Medulla oblongata (tissue), 1 donor: ENCODE measurements around the gene KIAA1549.
A peak's percentile ranks its signal among the peaks of the same experiment; 100 is the strongest.

Experiments used
- DNase-seq: peaks from one replicate; pipeline ENCODE4 v3.0.0-alpha.2; 2015; ENCODE audit errors: extremely low spot score

The KIAA1549 gene

DNA sequence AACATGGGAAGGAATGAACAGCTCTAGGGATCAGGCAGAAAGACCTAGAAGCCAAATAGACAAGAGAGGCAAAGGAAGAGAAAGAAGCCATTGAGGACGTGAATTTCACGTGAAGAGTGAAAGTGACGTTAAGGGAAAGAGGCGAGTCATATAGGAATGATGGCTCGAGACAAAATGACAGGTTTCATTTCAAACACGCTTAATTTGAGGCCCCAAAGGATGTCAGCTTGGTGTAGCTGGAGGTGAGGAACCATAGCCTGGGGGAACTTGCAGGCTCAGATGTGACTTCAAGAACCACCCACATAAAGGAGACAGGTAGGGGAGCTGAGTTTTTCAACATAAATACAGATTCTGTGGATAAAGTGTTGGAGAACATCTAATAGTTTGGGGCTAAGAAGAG lies 98.9 kb downstream of the KIAA1549 start:
- DNase-seq: no peak

DNA sequence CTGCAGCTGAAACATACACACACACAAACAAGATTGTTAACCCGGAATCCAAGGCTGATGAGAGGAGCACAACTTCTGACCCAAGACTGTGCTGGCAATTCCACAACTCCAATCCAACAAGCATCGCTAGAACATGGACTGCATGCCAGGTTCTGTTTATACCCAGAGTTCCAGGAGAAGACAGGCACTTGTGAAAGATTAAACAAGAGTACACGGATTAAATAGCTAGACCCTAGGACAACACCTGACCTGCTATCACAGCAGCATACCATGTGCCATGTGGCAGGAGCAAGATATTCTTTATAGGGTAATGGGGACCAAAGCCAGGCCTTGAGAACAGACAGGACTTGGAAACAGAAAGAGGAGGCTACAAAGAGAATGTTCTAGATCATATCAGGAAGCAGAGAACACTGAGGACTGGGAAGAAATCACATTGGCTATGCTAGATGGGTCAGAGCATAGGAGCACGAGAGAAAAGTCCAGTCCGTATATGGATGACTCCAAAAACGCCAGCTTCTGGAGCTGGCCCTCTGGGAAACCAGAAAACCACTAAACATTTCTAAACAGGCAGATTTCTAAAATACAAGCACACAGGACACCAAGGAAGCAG lies 99.5 kb downstream of the KIAA1549 start:
- DNase-seq: no peak

DNA sequence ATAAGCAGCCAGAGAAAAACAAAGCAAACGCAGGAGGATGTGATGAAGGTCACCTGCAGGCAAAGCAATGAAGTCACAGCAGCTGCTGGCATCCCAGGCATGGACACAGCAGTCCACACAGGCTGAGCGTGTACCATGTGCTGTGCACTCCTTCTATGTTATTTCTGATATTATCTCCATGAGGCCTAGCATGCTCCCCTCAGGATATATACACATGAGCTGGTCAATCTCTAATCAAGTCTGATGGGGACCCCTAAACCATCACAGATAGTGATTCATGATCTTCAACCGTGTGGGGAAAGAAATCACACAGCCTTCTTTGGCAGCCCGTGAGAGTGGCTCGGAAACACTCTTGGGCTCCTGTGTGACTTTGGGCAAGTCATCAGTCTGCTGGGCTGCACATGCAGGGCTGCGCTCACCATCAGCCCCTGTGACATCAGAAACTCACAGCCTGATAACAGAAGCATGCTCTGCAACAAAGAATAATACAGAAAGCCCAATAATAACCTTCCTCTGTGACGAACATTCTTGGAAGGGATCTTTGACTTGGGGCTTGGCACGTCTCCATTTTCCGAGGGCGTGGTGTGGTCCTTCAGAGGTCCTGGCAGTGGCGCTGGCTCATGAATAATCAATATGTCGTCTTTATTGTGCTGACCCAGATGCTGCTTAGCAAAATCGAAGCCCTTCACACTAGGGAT lies 100.2 kb downstream of the KIAA1549 start:
- DNase-seq: no peak

DNA sequence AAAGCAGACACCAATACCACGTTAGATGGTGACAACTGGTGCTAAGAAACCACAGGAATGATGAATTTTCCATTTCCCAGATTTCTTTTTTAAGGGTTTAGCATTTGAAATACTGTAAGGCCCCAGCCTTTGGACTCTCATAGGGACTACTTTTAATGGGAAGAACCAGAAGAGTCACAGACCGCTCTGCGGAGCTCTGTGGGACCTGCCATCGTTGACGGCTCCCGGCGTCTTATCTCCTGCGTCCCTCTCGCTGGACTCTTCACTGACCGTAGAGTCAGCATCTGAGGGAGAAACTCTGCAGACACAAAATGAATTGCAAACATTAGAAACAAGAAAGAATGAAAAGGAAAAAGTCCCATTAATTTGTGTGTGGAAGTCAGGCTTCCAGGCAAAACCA lies 101.8 kb downstream of the KIAA1549 start:
- DNase-seq: no peak

DNA sequence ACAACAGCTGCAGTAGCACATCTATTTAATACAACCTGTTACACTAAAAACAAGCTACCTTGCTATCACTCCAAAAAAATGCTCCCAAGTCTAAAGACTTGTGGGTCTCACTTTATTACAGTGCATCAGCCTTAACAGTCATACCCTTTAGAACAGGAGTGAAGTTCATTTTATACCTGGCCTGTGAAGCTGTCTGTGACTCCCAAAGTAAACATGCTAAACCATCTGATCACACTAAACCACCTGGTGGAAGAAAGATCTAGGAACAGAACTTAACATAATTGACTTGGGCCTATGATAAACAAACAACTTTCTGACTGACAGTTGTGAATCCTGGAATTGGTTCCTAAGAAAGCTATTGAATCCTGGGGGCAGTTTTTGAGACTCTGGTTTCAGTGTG lies 102.3 kb downstream of the KIAA1549 start:
- DNase-seq: no peak

DNA sequence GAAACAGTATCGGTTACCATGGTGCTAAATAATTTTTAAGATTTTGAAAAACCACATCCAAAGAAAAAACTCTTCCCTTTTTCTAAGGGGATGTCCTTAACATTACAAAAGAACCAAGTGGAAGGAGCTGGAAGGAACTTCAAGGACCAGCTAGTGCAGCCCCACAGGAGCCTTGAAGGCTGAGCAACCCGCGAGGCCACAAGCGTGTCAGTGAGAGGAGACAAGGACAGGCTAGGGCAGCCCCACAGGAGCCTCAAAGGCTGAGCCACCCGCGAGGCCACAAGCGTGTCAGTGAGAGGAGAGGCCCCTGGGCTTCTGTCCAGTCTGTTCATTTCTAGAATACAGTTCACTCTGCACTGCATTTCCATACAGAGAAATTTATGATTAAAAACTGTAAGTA lies 103.1 kb downstream of the KIAA1549 start:
- DNase-seq: no peak

DNA sequence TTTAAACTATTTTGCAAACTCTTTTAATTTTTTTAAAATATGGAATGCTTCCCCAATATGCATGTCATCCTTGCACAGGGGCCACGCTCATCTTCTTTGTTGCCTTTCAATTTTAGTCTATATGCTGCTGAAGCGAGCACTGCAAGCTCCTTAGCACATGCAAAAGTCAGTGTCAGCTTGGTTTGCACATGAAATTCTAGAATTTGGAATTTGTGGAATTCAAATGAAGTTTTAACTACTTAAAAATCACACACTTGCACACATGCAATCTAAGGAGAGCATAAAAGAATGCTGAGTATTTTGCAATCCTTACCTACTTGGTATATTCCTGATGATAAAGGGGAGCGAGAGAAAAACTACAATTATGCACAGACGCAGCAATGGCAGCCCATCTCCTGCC lies 104.9 kb downstream of the KIAA1549 start:
- DNase-seq: no peak

DNA sequence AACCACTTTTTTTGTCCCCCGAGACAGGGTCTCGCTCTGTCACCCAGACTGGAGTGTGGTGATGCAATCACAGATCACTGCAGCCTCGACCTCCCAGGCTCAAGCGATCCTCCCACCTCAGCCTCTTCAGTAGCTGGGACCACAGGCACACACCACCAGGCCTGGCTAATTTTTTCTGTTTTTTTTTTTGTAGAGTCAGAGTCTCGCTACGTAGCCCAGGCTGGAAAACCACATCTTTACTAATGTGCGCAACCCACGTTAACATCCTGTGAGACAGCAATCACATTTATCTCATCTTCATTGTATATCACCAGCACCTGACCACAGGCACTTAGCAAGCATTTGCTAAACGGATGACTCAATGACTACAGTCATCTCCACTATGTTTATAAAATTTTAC lies 105.4 kb downstream of the KIAA1549 start:
- no peak for DNase-seq

DNA sequence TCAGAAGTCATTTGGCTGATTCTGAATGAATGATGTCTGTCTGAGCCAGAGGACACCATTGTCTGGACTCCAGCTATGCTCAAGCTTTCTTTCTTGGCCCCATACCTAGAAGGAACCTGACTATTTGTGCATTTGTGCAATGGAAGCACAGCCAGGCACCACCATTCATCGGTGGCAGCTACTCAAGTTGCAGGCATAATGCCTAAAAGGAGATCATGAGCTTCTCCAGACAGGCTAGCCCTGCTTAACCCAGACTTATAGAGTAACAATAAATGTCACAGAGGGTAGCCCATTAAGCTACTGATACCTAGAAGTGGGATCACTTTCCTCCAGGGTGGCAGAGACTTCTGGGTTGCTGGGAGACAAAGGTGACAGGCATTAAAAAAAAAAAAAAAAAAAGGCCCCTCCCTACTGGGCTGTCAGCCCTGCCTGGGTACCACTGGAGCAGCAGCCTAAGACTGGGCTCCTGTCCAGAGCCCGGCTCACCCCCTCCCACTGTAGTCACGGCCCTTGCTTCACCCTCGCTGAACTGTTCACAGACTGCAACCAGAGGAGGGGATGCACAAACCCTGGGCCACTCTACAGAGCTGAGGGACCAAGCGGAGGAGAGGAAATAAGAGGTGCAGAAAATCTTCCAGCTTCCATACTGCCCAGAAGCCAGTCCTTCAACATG lies 107.8 kb downstream of the KIAA1549 start:
- peak; percentile 16 for DNase-seq

DNA sequence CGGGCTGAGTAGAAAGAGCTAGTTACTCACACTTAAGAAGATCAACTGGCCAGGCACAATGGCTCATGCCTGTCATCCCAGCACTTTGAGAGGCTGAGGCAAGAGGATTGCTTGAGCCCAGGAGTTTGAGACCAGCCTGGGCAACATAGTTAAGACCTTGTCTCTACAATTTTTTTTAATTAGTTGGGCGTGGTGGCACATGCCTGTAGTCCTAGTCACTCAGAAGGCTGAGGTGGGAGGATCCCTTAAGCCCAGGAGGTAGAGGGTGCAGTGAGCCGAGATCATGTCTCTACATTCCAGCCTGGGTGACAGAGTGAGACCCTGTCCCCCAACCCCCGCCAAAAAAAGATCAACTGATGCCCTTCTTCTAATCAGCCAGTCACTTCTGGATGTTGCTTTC lies 108.6 kb downstream of the KIAA1549 start:
- no peak for DNase-seq

DNA sequence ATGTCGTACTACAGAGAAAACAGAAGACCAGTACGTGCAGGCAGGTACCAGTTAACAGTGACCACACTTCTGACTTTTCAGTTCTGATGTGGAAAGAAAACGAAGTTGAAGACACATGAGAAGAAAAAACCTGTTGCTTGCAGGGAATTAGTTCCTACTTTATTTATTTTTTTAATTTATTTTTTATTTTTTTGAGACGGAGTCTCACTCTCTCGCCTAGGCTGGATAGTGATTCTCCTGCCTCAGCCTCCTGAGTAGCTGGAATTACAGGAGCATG lies 109.4 kb downstream of the KIAA1549 start:
- DNase-seq: no peak

DNA sequence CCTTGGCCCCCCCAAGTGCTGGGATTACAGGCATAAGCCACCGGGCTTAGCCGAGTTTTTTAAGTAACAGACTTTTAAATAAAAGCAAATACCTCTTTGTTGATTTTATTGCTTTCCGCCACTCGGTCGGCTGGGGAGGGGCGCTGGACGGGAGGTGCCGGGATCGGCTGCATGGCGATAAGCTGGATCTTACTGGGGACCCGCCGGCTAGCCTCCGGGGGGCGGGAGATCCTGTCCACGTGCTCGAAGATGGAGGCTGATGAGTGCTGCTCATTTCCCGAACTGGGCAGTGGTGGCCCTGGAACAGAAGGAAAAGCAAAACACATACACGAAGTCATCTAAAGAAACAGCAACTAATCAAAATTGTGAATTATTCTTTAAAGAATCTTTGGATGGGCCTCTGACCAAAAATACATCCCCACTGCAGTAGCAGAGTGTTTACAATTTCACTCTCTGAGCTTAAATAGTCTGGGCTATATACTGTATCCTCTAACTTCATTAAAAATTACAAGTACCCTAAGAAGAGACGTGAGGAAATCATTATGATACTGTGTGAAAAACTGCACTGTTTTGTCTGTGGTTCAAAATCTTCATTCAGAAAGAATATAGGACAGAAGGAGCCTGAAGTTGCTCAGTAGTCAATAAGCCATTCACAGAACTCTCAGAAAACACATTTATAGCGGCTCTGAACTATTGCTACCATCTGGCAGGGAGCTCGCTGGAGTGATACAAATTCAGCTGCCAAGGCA lies 110.0 kb downstream of the KIAA1549 start:
- no peak for DNase-seq

DNA sequence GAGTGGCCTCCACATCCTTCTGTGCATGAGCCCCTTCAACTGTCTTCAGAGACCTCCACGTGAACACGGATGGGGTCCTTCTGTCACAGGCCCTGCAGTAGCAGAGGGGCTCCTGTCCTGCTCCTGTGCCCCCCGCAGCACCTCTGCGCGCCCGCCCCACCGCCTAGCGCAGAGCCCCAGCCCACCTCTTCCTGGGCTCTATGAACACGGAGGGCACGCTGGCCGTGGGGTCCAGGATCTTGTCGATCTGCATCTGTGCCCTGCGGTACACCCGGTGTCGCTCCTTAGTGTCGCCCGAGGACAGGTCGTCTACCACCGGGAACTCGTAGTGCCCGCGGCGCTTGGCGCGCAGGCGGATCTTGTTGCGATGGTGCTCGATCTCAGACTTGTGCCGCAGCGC lies 111.8 kb downstream of the KIAA1549 start:
- no peak for DNase-seq

DNA sequence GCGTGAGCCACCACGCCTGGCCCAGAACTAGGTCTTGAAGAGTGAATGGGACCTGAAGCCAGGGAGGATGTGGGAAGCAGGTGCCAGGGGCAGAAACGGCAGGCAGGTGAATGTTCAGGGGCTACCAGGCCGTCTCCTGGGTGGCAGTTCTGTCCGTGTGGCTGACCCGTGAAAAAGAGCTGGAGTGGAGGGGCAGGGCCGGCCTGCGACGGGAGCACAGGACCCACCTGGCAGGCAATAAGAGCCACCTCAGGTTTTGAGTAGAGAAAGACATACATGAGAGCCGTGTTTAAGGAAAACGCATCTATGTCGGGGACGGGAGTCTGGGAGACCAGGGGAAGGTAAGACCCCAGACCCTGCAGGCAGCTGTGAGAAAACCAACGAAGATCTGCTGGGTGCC lies 112.5 kb downstream of the KIAA1549 start:
- no peak for DNase-seq

DNA sequence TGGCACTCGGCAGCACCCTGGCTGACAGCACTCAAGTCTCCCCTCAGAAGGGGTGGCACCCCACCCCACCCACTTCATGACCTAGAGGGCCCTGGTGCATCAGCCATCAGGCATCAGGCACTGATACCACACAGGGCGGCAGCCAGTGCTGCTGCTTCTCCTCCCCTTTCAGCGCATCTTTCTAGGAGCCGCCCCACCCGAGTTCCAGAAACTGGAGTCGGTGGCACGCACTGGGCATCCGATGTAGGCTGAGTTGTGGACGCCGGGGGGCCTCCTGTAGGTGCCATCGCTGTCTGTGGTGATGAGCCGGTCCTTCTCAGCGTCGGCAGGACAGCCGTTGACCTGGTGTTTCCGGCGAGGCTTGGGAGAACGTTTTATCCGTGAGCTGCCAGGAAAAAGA lies 113.4 kb downstream of the KIAA1549 start:
- DNase-seq: no peak

DNA sequence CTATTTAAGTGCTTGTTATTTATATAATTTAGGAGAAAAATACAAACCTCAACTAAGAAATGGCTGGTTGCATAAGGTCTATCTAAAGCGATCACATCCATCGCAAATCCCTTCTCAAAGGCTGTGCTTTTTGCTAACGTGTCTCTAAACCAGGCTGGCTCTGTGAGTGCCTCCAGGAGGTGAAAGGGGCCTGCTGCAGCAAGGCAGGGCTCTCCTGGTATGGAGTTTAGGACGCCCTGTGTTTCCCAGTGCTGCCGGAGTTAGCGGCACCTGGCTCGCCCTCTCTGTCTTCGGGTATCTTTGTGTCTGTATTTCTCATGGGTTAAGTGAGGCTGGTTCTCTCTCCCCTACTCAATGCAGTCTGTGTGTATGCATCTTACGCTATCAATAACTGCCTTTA lies 114.8 kb downstream of the KIAA1549 start:
- no peak for DNase-seq

DNA sequence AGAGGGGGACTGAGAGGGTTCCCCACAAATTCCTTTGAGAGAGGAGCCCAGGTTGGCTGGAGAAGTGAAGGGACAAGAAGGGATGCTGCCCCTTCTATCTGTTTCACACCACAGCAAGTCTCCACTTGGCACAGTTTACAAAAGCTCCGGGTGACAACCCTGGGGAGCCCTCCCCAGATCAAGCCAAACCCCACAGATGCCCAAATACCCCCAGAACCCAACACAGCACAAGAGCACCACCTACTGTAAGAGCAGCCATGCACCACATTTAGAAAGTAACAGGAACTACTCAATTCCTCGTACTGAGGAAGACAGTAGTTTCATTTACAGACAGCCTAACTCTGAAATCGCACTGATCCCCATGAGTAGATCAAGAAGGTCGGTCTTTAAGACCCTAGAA lies 115.3 kb downstream of the KIAA1549 start:
- DNase-seq: no peak

DNA sequence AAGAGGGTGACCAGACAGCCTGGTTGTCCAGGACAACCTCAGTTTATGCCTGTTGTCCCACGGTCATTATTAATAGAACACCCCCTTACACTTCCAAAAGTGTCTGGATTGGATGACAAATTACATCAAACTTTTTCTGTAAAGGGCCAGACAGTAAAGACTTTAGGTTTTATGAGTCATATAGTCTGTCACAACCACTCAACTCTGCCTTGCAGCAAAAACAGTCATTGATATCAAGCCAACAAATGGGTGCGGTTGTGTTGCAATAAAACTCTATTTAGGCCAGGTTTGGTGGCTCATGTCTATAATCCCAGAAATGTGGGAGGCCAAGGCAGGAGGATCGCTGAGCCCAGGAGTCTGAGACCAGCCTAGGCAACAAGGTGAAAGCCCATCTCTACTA lies 116.5 kb downstream of the KIAA1549 start:
- no peak for DNase-seq

DNA sequence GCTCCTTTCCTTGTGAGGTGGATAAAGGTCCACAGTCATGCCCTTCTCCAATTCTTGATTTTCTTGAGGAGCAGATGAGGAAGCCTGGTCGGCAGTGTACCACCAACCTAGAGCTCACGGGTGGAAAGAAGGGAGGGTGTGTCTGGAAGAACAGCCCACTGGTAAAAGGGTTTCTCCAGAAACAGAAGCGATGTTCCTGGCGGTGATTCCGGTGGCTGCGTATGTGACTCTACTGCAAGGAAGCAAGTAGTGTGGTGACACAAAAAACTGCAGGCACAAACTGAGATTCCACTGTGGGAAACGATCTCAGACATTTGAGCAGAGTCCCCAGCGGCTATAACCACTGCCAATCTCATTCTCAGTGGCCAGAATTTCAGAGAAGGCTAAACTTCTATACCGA lies 117.3 kb downstream of the KIAA1549 start:
- no peak for DNase-seq

DNA sequence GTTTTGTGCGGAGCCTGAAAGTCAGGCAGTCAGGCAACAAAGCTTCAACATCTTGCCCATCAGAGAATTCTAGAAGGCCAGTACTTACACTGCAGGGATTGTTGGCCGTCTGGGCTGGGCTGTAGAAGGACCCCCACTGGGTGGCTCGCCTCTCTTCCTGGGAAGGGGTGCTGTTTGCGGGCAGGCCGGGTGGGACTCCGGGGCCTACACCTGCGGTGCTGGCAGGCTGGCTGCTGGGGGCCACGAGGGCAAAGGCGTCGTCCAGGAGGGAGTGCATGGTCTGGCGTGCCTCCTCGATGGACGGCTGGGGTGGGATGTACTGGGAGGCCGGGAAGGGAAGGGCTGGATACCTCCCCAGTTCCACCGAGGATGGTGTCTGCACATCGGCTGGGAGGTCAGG lies 120.1 kb downstream of the KIAA1549 start:
- no peak for DNase-seq

DNA sequence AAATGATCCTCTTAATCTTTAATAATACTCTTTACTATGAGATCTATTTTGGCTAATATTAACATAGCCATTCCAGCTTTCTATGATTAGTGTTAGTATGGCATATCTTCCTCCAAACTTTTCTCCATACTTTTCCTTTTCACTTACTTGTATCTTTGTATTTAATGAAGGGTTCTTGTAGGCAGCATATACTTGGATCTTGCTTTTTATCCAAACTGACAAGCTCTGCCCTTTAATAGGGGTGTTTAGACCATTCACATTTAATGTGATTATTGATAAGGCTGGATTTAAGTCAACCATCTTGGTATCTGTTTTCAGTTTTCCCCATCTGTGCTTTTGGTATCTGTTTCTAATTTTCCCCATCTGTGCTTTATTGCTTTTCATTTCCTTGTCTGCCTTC lies 123.5 kb downstream of the KIAA1549 start:
- no peak for DNase-seq

DNA sequence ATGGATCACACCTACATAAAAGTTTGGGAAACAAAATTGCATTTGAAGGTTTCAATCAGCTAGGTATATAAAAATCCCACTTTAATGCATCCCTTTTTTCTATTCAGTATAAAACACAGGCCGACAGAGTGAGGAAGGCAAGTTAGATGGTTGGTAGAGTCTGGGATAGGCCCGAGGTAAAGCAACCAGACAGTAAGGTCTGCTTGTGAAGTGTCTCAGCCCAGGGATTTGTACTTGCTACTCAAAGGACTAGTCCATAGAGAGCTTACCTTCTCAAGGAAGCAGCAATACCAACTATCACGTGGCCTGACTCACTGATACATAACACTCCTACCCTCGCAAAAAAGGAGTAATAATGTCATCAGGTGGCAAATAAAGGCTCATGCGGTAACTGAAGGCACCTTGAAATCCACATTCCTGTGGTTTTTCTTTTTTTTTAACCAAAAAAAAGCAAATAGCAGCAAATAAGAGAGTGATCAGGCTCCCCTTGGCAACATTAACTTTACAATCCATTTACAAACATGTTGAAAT lies 127.0 kb downstream of the KIAA1549 start:
- DNase-seq: no peak

DNA sequence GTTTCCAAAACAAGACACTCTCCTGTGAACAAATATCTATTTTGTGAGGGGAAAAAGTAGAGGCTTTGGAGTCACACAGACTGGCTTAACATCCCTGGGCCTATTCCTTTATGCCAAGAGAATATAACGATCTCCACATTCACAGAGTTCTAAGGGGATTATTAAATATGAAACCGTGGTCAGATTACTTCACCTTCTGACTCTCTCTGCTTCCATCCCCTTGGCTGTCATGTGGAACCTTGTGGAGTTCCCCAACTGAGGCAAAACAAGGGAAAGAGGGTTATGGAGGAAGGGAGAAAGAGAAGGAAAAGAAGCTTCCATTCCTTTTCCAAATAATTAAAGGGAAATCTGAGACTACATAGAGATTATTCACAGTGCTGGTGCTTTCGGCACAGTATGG lies 127.7 kb downstream of the KIAA1549 start:
- no peak for DNase-seq
